Peyer's patch (tissue), 4 donors: ENCODE data around the gene KRT9.
A peak's percentile ranks its signal among the peaks of the same experiment; 100 is the strongest.

Source experiments
- POLR2A ChIP-seq, 2 donors: fragments of 450-650 bp; IDR thresholded peaks; one replicate each; pipeline ENCODE4 v1.5.1; 2017; ENCODE audit warnings: antibody characterized with exemption in 2 of 2, mild to moderate bottlenecking in 2 of 2, moderate library complexity in 2 of 2
- TF ChIP-seq, protein P1 (sequence below), 6 experiments: fragments of 450-650 bp in 4 of 6; fragments of 200-600 bp in 2 of 6; sonication (generic) in 1 of 6; IDR thresholded peaks; one replicate each; pipeline ENCODE4 v1.5.1; 2017 to 2019; ENCODE audit warnings: antibody characterized with exemption in 6 of 6, mild to moderate bottlenecking in 3 of 6, moderate library complexity in 1 of 6

DNA sequence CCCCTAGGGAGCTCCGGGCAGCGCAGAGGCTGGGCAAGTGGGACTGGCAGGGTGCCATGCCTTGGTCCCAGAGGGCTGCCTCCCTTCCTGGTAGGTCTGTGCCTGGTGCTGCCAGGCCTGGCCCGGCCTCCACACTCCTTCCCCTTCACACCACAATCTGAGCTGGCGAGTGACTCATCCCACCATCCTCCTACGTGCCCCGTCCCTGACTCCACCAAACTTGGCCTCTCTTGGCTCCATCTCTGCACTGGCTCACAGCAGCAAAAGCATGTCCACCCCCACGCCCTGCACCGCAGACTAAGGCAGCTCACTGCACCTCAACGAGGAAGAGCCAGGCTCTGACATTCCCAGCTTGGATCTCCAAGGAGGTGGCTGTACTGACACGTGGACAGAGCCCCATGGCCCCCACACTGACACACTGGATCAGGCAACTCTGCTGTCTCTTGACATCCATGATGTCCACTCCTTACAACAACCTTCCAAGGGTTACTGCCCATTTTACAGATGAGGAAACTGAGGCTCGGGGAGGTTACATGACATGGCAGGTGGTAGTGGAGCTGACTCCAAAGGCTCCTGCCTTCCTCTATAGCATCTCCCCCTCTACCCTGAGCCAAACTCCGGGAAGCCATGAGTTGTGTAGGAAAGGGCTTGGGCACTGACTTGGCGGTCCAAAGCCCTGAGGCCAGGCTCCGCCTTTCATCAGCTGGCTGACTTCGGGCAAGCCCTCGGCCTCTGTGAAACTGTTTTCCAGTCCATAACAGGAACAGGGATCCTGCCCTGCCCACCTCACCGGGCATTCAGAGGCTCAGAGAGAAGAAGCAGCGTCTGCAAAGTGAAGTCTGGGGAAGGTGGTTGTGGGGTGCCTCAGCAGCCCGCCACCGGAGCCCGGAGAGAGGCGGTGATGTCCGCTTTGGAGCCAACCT, 23.7 kb downstream of the KRT9 start:
- TF ChIP-seq, protein P1, sequence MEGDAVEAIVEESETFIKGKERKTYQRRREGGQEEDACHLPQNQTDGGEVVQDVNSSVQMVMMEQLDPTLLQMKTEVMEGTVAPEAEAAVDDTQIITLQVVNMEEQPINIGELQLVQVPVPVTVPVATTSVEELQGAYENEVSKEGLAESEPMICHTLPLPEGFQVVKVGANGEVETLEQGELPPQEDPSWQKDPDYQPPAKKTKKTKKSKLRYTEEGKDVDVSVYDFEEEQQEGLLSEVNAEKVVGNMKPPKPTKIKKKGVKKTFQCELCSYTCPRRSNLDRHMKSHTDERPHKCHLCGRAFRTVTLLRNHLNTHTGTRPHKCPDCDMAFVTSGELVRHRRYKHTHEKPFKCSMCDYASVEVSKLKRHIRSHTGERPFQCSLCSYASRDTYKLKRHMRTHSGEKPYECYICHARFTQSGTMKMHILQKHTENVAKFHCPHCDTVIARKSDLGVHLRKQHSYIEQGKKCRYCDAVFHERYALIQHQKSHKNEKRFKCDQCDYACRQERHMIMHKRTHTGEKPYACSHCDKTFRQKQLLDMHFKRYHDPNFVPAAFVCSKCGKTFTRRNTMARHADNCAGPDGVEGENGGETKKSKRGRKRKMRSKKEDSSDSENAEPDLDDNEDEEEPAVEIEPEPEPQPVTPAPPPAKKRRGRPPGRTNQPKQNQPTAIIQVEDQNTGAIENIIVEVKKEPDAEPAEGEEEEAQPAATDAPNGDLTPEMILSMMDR (IDR thresholded peaks at IDR 0.05), result no peak
- TF ChIP-seq POLR2A (IDR thresholded peaks at IDR 0.05), result peak; percentile 30 to 72
